HG03378 (cell line): Measurements from ENCODE around the gene SORCS2.

Experiments
- ATAC-seq: cut with Tn5 transposase; IDR thresholded peaks from one replicate; pipeline ENCODE4 v1.9.1; 2021; ENCODE audit warnings: mild to moderate bottlenecking, moderate library complexity; ENCODE audit not compliant: unreplicated experiment

The SORCS2 gene

DNA sequence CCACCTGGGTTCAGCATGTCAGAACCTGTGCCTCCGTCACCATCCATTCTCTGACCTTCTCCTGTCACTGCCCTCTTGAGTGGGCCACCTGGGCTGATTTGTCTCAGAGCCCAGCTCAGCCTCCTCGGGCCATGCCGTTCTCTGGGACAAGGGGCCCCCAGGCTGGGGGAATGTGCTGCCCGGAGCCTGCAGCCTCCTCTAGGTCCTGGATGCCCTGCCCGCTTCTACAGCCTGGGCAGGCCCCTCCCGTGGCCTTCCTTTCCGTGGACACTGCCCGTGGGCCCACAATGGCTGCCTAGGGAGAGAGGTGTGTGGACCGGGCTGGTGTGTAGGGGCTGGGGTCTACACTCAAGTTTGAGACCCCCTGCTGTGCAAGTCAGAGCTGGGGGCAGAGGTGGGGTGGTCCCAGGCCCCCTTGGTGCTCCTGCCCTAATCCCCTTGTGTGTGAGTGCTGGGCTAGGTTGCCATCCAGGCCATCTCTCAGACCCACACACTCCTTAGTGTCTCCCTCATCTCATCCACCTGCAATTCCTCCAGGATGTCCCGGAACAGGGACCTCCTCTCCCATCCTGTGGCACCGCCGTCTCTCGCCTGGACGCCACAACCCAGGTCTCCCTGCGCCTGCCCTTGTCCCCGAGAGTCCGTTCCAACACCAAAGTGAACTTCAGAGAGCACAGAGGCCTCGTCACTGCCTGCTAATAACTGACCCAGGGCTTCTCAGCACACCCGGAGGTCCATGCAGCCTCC is 230.0 kb downstream of the SORCS2 start:
- no peak for ATAC-seq

DNA sequence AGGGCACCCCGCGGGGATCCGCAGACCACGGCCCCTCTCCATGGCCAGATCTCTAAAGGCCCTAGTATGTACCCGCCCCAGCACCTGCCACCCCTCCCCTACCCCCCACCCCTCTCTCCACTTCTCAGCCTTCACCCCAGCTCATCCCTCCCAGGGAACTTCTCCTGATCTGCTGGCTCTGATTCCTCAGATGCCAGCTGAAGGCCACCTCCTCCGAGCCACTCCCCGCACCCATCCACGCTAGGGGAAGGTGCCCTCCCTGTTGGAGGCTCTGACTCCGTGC is 230.5 kb downstream of the SORCS2 start:
- no peak for ATAC-seq

DNA sequence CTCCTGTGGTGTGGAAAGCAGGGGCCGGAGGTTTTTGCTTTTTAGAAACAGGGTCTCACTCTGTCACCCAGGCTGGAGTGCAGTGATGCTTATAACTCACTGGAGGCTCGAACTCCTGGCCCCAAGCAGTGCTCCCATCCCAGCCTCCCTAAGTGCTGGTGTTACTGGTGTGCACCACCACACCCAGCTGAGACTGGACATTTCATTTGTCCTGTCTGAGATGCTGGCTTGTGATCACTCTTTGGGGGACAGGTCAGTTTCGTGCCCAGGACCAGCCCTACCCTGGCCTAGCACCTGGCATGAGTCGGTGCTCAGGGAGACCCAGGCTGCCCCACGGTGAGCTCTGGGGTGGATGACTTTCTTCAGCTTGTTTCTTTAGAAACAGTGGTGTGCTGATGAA is 231.1 kb downstream of the SORCS2 start:
- ATAC-seq, result no peak

DNA sequence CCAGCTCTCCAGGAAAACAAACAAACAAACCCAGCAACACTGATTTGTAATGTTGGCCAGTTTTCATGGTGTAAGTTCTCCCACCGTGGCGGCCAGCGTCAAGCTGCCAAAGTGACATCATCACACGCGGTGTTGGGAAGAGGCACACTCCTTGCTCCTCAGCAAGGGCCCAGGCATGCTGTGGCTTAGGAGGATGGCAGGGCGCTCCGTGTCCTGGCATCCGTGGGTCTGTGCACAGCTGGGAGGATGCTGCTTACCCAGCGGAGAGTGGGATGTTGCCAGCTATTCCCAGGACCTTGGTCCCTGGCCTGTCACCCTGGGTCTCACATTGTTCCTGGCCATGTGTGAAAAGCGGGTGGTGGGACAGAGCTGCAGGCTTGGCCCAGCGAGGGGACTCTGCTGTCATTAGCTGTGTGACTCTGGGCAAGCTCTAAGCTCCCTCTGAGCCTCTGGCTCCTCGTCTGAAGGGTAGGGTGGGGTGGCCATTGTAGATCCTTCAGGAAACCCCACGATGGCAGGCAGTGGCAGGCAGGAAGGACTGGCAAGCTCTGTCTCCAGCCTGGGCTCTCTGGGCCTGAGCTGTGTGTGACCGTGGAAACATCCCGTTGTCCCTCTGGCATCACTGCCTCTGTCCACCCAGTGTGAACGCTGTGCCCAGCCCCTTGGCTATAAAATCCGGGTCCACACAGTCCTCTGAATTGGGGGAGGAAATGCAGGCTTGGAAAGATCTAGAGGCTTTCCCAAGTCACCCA is 231.6 kb downstream of the SORCS2 start:
- ATAC-seq, result no peak

DNA sequence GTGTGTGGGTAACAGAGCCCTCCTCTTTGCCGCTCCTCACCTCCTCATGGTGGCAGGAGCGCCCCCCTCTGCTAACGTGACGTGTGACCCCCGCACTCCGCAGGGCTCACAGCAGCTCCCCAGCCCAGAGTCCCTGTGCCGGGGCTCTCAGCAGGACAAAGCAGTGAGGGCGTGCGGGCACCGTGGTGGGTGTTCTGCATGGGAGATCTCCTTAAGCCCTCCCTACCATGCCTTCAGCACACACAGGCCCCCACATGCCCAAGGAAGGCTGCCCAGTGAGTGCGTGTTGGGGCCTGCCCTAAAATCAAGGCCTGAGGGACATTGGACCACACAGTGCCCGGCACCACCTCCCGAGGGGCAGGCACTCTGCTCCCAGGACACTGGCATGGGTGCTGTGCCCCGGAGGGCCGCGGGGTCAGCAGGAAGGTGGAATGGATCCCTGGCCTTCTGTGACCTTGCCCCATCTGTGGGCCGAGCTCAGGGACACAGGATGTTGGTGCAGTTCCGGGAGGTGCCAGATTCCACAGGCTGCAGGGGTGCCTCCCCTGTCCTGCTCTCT is 232.3 kb downstream of the SORCS2 start:
- no peak for ATAC-seq

DNA sequence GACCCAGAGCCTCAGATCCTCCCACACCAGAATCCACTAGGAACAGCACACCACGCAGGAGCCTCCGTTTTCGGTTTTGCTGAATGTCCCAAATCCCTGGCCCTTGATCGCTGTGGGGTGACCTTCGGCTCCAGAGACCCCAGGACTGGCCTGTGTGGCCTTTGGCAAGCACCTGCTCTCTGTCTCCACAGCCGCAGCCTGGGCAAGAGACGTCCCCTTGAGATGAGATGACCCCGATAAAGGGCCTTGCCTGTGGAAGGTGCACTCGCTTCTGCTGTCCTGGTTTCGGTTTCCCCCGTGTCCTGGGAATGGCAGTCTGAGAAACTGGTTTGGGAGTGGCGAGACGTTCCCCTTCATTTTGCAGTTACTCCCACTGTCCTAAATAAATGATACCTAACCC is 232.8 kb downstream of the SORCS2 start:
- ATAC-seq, result no peak

DNA sequence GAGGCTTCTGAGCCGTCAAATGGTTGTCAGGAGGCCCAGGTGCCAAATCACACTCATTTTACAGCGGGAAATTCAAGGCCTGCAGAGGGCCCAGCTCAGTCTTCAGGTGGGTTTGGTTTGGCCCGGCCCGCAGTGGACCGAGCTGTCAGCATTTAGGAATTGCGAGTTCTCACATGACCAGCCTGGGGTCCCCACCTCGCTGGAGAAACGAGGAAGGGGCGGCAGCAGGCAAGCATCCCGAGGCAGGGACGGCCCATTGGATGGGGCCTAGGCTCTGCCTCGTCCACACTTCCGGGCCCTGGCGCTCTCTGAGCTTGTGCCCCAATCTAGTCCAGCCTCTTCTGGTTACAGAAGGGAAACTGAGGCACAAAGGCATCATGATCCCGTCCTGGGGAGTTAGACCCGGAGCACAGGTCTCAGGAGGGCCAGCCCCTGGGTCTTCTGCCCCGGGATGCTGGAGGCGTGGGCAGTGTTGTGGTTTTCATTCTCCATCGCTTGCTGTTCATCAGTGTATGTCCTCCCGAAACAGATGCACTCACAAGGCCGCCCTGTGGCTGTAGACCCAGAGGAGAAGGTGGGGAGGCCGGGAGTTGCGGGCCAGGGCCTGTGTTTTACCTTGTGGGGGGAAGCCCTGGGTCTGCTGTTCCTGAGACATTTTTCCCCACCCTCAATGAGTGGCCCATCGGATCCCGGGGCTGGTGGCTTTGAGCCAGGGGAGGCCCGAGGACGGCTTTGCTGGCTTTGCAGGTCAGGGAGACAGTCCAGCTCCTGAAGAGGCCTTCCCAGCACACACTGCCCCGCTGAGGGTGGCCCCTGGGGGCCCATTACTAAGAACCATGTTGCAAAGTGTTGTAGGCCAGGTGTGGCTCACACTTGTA is 233.5 kb downstream of the SORCS2 start:
- ATAC-seq, result no peak

DNA sequence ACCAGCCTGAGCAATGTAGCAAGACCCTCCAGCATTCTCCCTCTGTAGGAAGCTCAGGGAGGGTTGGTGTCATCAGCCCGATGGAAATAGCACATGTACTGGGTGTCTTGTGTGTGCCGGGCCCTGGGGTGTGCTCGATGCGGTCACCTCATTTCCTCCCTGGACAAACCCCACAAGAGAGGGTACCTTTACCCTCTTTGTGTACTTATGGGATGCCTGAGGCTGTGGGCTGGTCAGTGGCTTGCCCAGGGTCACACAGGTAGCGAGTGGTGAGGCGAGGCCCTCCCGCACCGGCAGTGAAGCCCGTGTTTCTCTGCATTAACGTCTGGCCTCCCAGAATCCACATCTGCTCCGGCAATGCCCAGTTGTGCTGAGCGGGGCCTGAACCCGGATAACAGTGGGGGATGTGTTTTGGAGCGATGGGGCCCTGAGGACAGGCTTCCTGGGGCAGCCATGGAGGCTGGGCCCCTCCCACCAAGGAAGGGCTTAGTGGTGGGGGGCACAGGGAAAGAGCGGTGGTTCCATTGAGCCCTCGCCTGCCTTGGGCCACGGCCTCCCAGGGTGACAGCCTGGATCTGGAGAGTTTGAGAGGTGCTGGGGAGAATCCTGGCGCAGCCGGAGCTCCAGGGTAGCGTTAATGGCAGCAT is 234.3 kb downstream of the SORCS2 start:
- no peak for ATAC-seq

DNA sequence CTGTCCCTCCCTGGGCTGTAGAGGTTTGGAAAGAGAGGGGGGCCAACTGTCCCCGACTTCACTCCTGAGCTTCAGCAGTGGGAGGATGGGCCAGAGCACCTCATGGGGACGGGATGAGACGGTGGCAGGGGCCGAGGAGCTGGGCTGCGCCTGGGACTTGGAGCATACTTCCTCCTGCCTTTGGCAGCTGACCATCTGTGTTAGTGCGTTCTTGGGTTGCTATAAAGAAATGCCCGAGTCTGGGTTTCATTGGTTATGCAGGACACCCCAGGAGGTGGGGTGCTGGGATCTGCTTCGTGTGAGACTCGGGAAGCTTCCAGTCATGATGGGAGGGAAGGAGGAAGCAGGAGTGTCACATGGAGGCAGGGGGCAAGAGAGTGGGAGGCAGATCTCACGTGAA is 235.0 kb downstream of the SORCS2 start:
- no peak for ATAC-seq

DNA sequence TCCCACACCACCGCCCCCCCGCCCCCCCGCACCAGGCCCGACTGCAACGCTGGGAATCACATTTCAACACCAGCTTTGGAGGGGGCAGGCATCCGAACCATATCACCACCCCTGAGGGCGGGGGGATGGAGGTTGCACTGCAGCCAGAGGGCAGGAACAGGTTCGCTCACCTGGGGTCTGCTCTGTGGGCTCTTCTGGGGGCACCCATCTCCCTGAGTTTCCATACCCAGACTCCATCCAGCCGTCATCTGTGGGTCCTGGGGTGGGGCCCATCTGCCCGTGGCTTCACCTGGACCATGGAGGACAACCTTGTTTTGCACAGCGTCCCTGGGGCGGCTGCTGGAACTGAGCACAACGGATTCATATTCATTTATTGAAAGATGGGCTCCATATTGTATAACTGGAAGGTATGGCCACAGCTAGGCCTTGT is 235.5 kb downstream of the SORCS2 start:
- no peak for ATAC-seq

DNA sequence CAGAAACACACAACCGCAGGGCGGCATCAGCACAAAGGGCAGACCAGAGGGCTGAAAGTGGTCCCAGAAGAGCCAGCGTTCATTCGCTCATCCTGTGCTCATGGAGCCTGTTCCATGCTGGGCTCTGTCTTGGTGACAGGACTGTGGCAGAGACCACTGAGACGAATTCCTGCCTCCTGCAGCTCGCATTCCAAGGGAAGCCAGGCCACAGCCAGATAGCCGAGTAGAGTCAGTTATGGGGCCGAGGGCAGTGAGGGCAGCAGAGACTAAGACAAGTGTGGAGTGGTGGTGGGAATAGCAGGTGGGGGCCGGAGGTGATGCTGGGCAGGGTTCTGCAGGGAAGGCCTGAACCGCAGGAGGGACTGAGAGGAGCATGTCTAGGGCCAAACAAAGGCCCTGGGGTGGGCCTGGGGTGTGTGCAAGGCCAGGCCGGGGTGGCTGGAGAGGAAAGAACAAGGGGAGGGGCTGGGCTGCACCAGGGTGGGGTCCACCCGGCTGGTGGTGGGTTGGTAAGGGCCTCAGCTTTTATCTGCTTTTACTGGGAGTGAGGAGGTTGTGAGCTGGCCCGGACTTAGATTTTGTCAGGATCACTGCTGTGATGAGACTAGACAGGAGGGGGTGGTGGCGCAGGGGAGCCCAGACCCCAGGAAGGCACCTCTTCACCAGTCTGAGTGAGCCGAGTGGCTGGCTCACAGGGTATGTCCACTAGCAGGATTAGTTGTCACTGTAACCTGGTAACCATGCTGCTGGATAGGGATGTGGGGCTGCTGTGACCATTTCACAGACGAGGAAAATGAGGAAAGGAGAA is 236.1 kb downstream of the SORCS2 start:
- no peak for ATAC-seq

DNA sequence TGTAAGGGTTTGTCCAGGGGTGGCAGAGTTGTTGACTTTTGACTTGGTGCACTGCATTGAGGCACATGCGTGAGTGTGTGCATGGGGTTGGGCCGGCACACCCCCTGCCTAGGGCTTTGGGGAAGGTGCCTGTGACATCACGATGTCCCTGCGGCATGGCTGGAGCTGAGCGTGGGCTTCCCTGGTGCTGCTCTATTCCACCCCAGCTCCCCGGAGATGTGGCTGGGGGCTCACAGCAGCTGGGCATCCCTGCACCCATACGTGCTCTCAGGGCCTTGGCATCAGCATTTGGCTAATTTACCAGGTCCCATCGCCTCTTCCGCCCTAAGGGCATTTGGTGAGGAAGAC is 236.7 kb downstream of the SORCS2 start:
- ATAC-seq, result no peak

DNA sequence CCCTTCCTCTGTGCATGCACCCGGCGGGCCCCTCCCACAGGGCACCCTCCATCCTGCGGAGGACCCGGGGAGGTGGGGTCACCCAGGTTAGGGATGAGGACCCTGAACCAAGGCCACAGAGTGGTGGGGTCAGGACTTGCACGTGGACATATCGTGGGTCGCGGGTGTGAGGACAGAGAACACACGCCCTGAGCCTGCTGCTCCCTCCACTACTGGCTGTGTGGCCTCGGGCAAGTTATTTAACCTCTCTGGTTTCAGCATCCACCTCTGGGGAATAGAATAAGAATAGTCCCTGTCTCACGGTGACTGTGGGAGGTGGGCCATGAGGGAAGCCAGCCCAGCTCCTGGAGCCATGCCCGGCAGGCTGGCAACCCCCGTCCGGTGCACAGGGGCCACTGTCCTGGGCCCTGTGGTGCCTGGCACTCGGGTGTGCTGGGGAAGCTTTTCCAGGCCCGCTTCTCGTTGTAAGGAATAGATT is 237.3 kb downstream of the SORCS2 start:
- ATAC-seq, result no peak

DNA sequence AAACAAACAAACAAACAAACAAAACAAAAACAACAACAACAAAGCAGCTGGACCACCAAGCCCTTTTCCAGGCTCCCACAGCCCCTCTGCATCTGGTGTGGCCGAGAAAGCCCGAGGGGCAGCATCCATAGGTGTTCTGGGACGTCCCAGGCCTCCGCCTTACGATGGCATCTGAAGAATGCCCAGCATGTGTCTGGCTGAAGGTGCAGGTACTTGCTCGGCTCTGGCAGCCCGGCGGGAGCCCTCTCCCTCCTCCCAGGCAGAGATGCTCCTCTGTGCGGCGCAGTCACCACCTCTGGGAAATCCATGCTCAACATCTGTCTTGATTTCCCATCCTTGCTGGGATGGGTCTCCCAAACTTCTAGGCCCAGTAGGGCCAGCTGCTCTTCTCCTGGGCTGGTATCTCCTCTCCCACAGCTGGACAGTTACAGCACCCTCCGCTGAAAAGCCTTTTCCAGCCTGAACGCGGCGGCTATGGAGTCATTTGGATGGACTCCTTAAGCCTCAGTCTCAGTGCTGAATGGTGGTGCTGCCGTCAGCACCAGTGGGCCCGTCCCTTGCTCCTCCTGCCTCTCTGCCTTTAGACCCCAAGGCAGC is 238.1 kb downstream of the SORCS2 start:
- no peak for ATAC-seq

DNA sequence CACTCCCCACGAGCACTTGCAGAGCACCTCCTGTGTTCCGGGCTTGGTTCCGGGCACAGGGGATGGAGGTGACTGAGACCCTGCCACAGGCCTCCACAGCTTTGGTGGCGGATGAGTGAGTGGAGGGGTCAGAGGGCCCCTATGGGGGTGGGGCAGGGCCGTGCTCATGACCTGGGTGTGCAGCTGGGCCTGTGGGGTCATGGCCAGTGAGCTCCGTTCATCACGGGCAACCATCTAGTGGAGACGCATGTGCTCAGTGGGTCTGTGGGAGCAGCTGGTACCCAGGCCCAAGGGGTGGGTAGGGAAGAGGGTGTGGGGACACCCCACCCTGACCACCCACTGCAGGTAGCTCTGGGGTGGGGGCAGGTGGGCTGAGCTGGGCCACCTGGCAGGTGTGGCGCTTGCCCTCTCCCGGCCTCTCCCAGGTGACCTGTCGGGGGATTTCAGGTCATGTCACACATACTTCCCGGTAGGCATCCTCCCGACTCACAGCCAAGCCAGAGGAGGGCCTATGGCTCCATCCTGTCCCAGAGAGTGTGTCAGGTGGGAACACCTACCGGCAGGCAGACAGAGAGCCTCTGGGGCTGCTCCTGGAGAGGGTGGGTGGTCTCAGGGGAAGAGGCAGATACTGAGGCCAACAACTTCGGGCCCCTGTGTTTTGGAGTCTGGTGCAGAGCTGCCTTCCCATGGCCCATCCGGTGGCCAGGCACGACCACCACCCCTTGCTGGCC is 238.8 kb downstream of the SORCS2 start:
- no peak for ATAC-seq

DNA sequence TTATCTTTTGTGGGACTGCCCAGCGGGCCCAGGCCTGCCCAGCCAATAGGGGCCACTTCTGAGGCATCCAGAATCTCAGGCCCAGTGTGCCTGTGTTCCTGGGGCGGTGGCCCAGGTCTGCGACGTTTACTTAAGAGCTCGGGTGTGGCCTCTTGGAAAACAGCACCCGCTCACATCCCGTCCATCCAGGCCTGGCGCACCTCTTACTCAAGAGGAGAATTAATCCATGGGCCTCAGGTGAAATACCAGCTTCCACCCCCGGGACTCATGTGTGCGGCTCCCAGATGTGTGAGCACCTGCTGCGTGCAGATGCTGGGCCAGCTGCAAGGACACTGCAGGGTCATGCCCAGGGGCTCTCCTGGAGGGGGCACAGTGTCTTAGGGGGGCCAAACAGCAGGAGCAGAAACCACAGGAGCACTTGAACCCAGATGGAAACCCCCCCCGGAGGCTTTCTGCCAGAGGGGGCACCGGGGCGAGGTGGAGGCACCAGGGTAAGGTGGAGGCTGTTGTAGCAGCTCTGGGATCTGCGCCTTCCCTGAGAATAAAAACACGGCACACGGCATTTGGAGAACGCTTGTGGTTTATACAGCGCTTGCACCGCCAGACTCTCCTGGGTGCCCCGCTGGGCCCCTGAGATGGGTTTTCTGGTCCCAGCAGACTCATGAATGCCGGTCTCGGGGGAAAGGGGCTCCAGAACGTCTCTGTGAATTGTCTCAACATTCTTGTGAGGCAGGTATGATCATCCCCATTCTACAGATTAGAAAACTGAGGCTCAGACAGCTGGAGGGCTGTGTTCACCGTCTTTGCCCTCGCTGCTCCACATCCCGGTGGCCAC is 239.6 kb downstream of the SORCS2 start:
- no peak for ATAC-seq

DNA sequence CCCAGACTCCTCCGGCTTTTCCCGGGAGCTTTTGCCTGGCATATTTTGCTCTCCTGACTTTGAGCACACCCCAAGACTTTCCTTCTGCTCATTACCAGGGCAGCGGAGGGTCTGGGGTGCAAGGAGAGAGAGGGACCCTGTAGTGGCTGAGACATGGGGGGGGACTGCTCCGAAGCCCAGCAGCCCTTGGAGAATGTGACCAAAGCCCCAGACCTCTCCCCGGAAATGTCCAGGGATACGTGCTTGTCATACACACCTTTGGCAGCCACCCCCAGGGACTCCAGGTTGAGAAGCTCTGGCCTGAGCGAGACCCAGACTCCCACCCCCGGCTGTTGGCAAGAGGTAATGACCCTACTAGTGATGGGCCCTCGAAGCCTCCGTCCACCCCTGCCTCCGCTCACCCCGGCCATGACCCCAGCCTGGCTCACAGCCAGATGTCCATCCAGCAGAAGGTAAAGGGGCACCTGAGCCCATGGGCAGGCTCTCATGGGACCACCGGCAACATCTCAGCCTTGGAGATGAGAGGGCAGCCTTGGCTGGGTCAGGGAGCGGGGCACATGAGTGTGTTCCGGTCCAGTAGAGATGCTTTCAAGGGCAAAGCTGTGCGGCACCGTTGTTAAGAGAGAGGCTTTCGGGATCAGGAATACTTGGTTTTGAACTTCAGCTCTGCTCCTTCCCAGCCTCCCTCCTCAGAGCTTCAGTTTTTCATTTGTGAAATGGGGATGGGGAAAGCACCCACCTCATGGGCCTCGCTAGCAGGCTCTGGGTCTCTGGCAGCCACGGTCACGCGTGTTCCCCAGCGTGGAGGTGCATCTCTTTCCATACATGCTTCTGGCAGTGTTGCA is 240.4 kb downstream of the SORCS2 start:
- no peak for ATAC-seq
